GM21390 (cell line): Measurements from ENCODE around the gene SPEM1.

ENCODE experiments used
- ATAC-seq: cut with Tn5 transposase; IDR thresholded peaks from one replicate; pipeline ENCODE4 v1.9.1; 2021; ENCODE audit not compliant: unreplicated experiment

SPEM1 gene

GRCh38 chr17:7417056-7417655 lies 3.0 kb upstream of the SPEM1 start:
- no peak for ATAC-seq

- ATAC-seq = no peak
Measured at GRCh38 chr17:7418472-7419152, 1.5 kb upstream of the SPEM1 start.

GRCh38 chr17:7421186-7421585 lies 1.1 kb downstream of the SPEM1 start:
- ATAC-seq = no peak

- no peak for ATAC-seq
Measured at GRCh38 chr17:7423679-7424078, 3.6 kb downstream of the SPEM1 start.

GRCh38 chr17:7425316-7425715 lies 5.2 kb downstream of the SPEM1 start, which contains the start of gene SPEM2:
SPEM2 (plus strand) TSS chr17:7425616; CDS start chr17:7425689, 73 bp downstream.
- ATAC-seq = no peak

GRCh38 chr17:7425756-7426155 lies 5.6 kb downstream of the SPEM1 start:
- ATAC-seq = no peak

GRCh38 chr17:7426203-7426863 lies 6.2 kb downstream of the SPEM1 start:
- no peak for ATAC-seq

- ATAC-seq = no peak
Measured at GRCh38 chr17:7426896-7427489, 6.9 kb downstream of the SPEM1 start.

GRCh38 chr17:7427549-7427948 lies 7.4 kb downstream of the SPEM1 start:
- no peak for ATAC-seq

GRCh38 chr17:7428557-7428956 lies 8.4 kb downstream of the SPEM1 start, which contains the start of gene SPEM3:
SPEM3 (plus strand) TSS chr17:7428857; CDS start chr17:7428903, 46 bp downstream.
- ATAC-seq = no peak

- no peak for ATAC-seq
Measured at GRCh38 chr17:7429722-7430121, 9.6 kb downstream of the SPEM1 start.

GRCh38 chr17:7431231-7431630 lies 11.1 kb downstream of the SPEM1 start:
- ATAC-seq = no peak

GRCh38 chr17:7432296-7432695 lies 12.2 kb downstream of the SPEM1 start:
- no peak for ATAC-seq

GRCh38 chr17:7435676-7436555 lies 15.8 kb downstream of the SPEM1 start:
- ATAC-seq = peak; percentile 20

- ATAC-seq = no peak
Measured at GRCh38 chr17:7436556-7437368, 16.6 kb downstream of the SPEM1 start.

GRCh38 chr17:7437369-7437863 lies 17.3 kb downstream of the SPEM1 start:
- no peak for ATAC-seq

- no peak for ATAC-seq
Measured at GRCh38 chr17:7437950-7438614, 18.0 kb downstream of the SPEM1 start.

- no peak for ATAC-seq
Measured at GRCh38 chr17:7438656-7439460, 18.7 kb downstream of the SPEM1 start.
